ENCODE measurements around the gene ABITRAM.

GRCh38 chr9:108934323-108934893, at the start of gene ABITRAM:
- TF ChIP-seq CTCF (conservative IDR thresholded peaks at IDR 0.05; ENCODE audit: low read length) (no peak), EZH2phosphoT487 (IDR thresholded peaks at IDR 0.05; ENCODE audit: borderline replicate concordance, low read depth, low read length) (no peak)
